Right renal pelvis (tissue), 4 donors: Measurements from ENCODE around the gene ATP4A. TPM values are rescaled to one million over a fixed set of nuclear protein-coding genes. Genes with fewer than 3 reads are reported as not detected.
A peak's percentile ranks its signal among the peaks of the same experiment; 100 is the strongest.

Source experiments
- DNase-seq, 4 donors: peaks; one replicate each; pipeline ENCODE4 v3.0.0-alpha.2; 2013; ENCODE audit warnings: low read depth in 4 of 4, low spot score in 3 of 4, missing footprints in 1 of 4
- polyA plus RNA-seq, 4 donors: library from polyadenylated mRNA; unstranded; fragments of 120-200 nt; gene quantifications; one replicate each; pipeline ENCODE4 v1.2.1, GENCODE V29; 2013; ENCODE audit not compliant: insufficient read length in 4 of 4

The ATP4A gene
- polyA plus RNA-seq, 4 donors = 0.05 to 0.10 TPM; not detected in 2

GRCh38 chr19:35551091-35551810, 12.2 kb downstream of the ATP4A start:
- DNase-seq = no peak

DNA sequence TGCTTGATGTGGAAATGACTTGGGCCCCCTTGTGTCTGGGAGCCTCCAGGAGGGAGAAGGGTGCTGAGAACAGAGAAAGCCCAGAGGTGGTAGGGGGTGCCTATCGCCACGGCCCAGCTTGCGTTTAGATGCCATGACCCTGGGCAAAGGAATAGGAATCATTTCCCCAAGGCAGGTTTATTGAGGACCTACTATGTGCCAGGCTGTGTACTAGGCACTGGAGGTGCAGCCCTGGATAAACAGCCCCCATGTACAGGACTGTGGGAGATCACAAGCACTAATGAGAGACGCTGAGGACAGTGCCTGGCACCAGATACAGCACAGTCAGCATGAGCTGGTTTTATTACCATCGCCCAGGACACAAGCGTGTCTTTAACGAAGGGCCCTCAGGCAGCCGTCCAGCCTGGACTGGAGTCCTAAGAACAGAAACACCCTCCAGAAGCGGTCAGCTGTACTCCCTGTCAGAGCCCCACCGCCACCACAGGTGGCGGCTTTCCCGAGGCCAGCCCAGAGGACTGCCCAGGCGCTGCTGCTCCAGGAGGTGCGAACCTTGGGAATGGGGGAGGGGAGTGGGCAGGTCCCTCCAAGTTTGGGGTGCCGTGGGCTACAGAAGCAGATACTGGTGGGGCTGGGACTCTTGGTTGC, 13.5 kb downstream of the ATP4A start:
- DNase-seq = no peak

DNA sequence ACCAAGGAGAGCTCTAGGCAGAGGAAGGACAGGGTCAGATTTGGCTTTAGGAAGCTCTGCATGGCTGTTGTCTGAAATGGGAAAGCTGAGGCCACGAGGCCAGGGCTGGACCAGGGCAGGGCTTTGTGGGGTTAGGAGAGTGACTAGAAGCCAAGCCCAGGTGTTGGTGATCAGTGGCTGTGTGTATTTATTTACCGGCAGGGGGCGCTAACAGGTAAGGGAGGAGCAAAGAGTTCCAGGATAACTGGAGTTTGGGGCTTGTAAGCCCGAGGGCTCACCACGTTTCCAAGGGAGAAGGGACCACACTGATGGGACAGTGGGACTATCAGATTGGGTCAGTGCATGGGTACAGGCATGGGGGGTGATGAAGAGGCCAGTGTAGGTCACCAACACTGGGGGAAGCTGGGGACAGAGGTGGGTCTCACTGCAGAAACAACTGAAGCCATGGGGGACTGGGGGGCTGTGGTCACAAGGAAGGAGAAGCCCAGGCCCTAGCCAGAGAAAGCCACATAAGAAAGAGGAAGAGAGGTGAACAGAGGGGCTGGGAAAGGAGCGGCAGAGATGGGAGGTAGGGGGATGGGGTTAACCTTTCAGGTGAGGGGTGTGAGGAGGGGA, 14.2 kb downstream of the ATP4A start:
- peak in 2 of 4 donors; percentile 35 to 50 for DNase-seq

GRCh38 chr19:35546532-35546931, 16.9 kb downstream of the ATP4A start:
- DNase-seq = no peak

DNA sequence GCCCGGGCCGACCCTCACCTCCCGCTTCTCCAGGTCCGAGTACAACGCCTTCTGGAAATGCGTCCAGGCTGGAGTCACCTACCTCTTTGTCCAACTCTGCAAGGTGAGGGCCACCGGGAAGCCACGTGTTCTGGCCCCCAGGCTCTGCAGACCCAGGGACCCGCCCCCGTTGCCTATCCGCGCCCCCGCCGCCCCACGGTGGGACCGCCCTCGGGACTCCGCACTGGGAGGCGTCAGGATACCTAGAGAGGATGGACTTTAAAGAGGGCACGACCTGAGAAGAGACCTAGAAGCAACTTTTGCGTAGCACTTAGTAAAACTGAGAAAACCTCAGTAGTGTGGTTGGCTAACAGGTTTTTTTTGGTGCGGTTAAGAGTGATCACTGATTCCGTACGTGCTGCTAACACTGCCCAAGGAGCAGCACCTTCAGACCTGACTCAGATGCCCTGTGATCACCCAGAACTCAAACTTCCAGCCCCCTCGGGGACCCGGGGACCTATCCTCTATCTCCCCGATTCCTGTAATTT, 17.5 kb downstream of the ATP4A start:
- DNase-seq = no peak

DNA sequence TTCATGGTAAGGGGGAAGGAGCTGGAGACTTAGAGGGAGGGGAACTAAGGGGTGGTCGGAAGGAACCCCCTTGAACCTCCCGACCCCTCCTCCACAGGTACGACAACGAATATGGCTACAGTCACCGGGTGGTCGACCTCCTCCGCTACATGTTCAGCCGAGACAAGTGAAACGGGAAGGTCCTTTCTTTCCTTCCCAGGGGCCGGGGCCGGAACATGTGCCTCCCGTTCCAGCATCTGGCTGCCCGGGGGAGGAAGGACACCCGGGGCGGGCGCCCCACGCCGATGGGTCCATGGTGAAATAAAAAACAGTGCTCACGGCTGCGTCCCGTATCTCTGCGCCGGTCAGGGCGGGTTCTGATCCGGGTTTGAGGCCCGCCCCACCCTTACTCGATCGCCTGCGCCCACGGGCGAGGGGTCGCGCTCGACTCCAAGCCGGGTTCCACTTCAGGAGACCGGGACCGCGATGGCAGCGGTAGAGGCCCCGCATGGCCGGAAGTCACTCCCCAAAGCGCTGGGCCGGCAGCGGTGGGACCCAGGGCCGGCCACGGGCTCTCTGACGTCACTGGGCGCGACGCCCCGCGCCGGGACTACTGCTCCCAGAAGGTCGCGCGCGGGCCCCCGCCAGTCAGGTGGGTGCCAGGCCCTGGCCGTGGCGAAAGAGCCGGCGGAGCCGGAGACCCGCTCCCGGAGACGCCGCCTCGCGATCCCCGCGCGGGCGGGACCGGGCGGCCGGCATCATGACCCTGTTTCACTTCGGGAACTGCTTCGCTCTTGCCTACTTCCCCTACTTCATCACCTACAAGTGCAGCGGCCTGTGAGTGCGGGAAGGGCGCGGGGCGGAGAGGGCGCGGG, 18.2 kb downstream of the ATP4A start, which contains the start of gene TMEM147:
TSS of gene TMEM147 (plus strand) at position 626 of the 854 bp plus-strand sequence. CDS start at position 740, 114 bp downstream.
- DNase-seq = peak; percentile 76 to 84 (median 81)

GRCh38 chr19:35544110-35544802, 19.2 kb downstream of the ATP4A start:
- no peak for DNase-seq

GRCh38 chr19:35543280-35544109, 20.0 kb downstream of the ATP4A start:
- no peak for DNase-seq

DNA sequence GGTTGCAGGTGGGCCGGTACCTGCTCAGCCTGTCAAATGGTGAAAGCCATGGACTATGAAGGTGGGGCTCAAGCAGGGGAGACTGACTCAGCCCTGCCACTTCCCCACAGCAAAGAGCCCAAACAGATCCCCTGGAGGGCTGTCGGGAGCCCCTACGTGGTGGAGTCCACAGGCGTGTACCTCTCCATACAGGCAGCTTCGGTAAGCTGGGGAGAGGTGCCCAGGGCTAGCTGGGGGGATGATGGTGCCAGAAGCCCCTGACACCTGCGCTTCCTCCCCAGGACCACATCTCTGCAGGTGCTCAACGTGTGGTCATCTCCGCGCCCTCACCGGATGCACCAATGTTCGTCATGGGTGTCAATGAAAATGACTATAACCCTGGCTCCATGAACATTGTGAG, 21.2 kb downstream of the ATP4A start:
- DNase-seq = no peak

- DNase-seq = no peak
Observed at GRCh38 chr19:35540356-35540927, 23.0 kb downstream of the ATP4A start.

GRCh38 chr19:35539850-35540249, 23.6 kb downstream of the ATP4A start:
- DNase-seq = no peak

DNA sequence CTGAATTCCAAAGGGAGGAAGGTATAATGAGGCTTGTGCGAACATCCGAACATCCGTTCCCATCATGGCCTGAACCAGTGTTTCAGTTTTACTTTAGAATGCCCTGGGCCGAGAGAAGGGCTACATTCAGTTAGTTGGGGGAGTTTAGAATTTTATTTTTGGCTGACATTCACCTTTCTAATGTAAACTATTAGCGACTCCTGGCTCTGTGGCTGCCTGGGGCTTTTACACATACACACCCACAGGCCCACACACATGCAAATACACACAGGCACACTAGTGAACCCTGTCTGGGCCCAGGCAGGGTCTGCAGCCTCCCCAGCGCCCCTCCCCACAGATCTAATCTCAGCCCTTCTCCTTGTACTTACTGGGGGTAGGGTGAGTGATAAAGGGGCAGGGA, 24.1 kb downstream of the ATP4A start:
- no peak for DNase-seq

DNA sequence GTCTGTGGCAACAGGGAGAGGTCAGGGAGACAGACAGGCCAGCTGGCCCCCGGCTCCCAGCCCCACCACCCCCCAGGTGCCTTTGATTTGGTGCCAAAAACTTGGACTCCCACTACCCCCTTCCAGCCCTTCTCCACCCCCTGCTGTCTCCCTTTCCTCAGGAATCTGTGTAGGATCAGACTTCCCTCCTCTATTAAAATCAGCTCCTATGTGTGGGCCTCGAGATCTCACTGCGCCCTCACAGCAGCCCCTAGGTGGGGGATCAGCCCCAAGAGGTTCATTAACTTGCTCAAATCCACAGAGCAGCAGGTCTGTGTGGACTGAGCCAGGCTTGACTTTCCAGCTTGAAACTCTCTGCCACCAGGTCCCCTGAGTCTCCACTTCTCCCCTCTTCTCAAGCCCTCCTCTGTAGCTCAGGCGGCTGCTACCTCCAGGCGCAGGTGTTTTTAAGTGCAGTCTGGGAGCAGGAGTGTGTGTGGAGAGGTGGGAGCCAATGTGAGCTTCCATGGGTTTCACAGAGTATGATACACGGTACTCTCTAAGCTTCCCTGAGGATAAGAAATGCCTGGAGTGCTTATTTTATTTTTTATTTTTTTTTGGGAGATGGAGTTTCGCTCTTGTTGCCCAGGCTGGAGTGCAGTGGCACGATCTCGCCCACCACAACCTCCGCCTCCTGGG, 28.5 kb downstream of the ATP4A start:
- DNase-seq = no peak

- no peak for DNase-seq
Observed at GRCh38 chr19:35533822-35534392, 29.6 kb downstream of the ATP4A start.

DNA sequence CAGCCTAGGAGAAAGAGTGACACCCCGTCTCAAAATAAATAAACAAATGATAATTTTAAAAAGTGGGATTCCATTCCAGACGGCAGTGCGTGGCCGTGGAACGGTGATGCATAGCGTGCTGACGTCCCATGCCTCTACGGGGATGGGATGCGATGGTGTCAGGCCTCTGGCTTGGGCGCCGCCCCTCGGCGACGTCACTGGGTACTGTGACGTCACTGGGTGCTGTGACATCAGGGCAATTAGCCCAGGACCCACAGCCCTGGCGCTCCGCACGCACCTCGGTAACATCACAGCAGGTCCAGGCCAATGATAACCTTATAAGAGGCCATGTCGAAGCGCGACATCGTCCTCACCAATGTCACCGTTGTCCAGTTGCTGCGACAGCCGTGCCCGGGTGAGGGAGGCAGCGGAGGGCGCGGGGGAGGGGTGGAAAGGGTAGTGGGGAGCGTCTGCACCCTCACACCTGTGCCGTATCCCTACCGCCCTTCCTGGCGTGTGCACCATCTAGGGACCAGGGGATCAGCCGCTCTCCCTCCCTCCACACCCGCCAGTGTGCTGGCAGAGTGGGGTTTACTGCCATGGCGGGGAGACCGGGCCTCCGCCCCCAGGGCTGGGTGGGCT, 30.1 kb downstream of the ATP4A start, which contains the start of gene GAPDHS:
TSS of gene GAPDHS (plus strand) at position 256 of the 621 bp plus-strand sequence. CDS start at position 328, 72 bp downstream.
- no peak for DNase-seq

DNA sequence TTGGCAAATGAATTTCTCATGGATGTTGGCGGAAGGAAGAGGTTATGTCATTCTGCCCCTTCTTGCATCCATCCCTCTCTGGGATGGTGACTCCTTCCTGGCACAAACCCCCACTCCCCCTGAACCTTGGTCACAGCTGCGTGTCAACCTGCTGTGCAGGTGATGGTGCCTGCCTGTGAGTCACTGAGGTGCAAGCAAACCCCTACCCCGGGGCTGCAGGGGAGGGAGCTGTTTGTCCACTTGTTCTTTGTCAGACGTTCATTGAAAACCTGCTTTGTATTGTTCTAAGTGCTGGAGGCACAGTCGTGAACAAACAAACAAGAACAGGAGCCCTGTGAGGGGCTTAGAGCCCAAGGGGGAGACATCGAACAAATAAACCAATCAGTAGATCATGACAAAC, 32.2 kb downstream of the ATP4A start:
- no peak for DNase-seq
